Glutamatergic neuron (in vitro differentiated cells): ENCODE measurements around the gene PRKCA. TPM values are rescaled to one million over a fixed set of nuclear protein-coding genes. Genes with fewer than 3 reads are reported as not detected.

Source experiments
- DNase-seq: peaks from one replicate; pipeline ENCODE4 v3.0.0; 2022
- H3K27ac Mint-ChIP-seq: one replicate; pipeline ENCODE4 v1.8.0; 2020; ENCODE audit warnings: mild to moderate bottlenecking, mixed read lengths, inconsistent platforms; ENCODE audit not compliant: unreplicated experiment
- H3K27me3 Mint-ChIP-seq: one replicate; pipeline ENCODE4 v1.8.0; 2020; ENCODE audit warnings: mild to moderate bottlenecking, moderate library complexity, mixed read lengths, inconsistent platforms; ENCODE audit not compliant: unreplicated experiment
- H3K36me3 Mint-ChIP-seq: one replicate; pipeline ENCODE4 v1.8.0; 2020; ENCODE audit warnings: mild to moderate bottlenecking, mixed read lengths, inconsistent platforms; ENCODE audit not compliant: unreplicated experiment
- H3K4me1 Mint-ChIP-seq: one replicate; pipeline ENCODE4 v1.8.0; 2020; ENCODE audit warnings: mild to moderate bottlenecking, low read depth, mixed read lengths, inconsistent platforms; ENCODE audit not compliant: unreplicated experiment
- H3K4me3 Mint-ChIP-seq: one replicate; pipeline ENCODE4 v1.8.0; 2020; ENCODE audit warnings: mild to moderate bottlenecking, mixed read lengths, inconsistent platforms; ENCODE audit not compliant: unreplicated experiment
- H3K9me3 Mint-ChIP-seq: one replicate; pipeline ENCODE4 v1.8.0; 2020; ENCODE audit warnings: mild to moderate bottlenecking, moderate library complexity, mixed read lengths, inconsistent platforms; ENCODE audit not compliant: unreplicated experiment
- CTCF ChIP-seq: fragments of 200-600 bp; sonication (generic); IDR thresholded peaks from one replicate; pipeline ENCODE4 v1.5.0; 2021; ENCODE audit not compliant: partially characterized antibody, unreplicated experiment
- total RNA-seq: library from RNA; stranded (reverse); fragmentation: NEBNext Ultra II Directional; extraction: Animal tissue kit (Norgen Biotek cat#: 25700); gene quantifications from one replicate; pipeline ENCODE4 v1.2.1, GENCODE V29; 2021; ENCODE audit not compliant: unreplicated experiment

The PRKCA gene
- total RNA-seq, 1 donor from 2014 or later = 2.2 TPM

GRCh38 chr17:66299711-66300110 lies 2.7 kb upstream of the PRKCA start:
- DNase-seq = no peak
- Mint-ChIP-seq H3K27me3 (peaks cover 14% of the 10 kb centered on the region), H3K27ac (no peak overlapping the region), H3K36me3 (peaks cover 5% of the 10 kb centered on the region), H3K4me1 (peaks cover 4% of the 10 kb centered on the region), H3K9me3 (peaks cover 8% of the 10 kb centered on the region), H3K4me3 (no peak overlapping the region)
- TF ChIP-seq CTCF = no peak

GRCh38 chr17:66300956-66301355 lies 1.5 kb upstream of the PRKCA start:
- no peak overlapping the region for H3K27ac Mint-ChIP-seq
- peaks cover 5% of the 10 kb centered on the region for H3K36me3 Mint-ChIP-seq
- peaks cover 4% of the 10 kb centered on the region for H3K4me1 Mint-ChIP-seq
- peaks cover 14% of the 10 kb centered on the region for H3K27me3 Mint-ChIP-seq
- H3K9me3 Mint-ChIP-seq = peaks cover 8% of the 10 kb centered on the region
- DNase-seq = no peak
- TF ChIP-seq CTCF = no peak
- peak overlapping the region; percentile 88 for H3K4me3 Mint-ChIP-seq

GRCh38 chr17:66301367-66301863 lies 998 bp upstream of the PRKCA start:
- Mint-ChIP-seq H3K27me3 (peaks cover 14% of the 10 kb centered on the region), H3K4me1 (peaks cover 4% of the 10 kb centered on the region), H3K4me3 (peak overlapping the region; percentile 88), H3K36me3 (peaks cover 5% of the 10 kb centered on the region), H3K9me3 (peaks cover 8% of the 10 kb centered on the region), H3K27ac (peak overlapping the region; percentile 43)
- DNase-seq = no peak
- no peak for TF ChIP-seq CTCF

- H3K4me1 Mint-ChIP-seq = peaks cover 4% of the 10 kb centered on the region
- peaks cover 8% of the 10 kb centered on the region for H3K9me3 Mint-ChIP-seq
- peaks cover 5% of the 10 kb centered on the region for H3K36me3 Mint-ChIP-seq
- TF ChIP-seq CTCF = no peak
- H3K4me3 Mint-ChIP-seq = peak overlapping the region; percentile 93
- DNase-seq = peak; percentile 43
- H3K27me3 Mint-ChIP-seq = peaks cover 14% of the 10 kb centered on the region
- H3K27ac Mint-ChIP-seq = no peak overlapping the region
These were observed 581 bp downstream of the PRKCA start for GRCh38 chr17:66302761-66303626.
